ENCODE measurements around the gene LINC00237.

- TF ChIP-seq CTCF (IDR thresholded peaks at IDR 0.05): no peak
- no peak for TF ChIP-seq POLR2A (IDR thresholded peaks at IDR 0.05)
Observed at GRCh38 chr20:21133404-21133803, 27.2 kb upstream of the LINC00237 start.
